ENCODE data around the gene NFX1.

- TF ChIP-seq POLR2A (IDR thresholded peaks at IDR 0.05; ENCODE audit: low read depth, low read length) = no peak
- TF ChIP-seq TAF1 (IDR thresholded peaks at IDR 0.05; ENCODE audit: borderline replicate concordance, low read depth, low read length) = no peak
- no peak for TF ChIP-seq POLR2AphosphoS5 (IDR thresholded peaks at IDR 0.05; ENCODE audit: low read depth, low read length)
Observed at GRCh38 chr9:33378121-33378795, 87.9 kb downstream of the NFX1 start.
